ENCODE measurements around the gene MIER3.

DNA sequence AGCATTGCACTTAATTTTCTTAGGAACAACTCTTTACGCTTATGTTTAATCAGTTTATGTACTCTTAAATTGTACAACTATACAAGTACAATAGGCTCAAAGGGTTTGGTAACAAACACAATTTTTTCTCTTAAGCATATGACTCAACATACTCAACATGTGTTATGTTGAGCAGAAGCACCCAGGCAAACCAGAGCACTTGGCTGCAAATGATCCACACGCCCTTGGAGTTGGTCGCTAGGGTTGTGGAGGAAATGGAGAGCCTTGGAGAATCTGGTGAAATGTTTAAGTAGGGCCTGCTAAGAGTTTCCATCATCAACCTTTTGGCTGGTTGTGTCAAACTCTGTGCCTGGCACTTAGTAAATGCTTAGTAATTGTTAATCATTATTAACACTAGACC lies 25.1 kb upstream of the MIER3 start:
- TF ChIP-seq POLR2AphosphoS5 (IDR thresholded peaks at IDR 0.05) (no peak), POLR2A (IDR thresholded peaks at IDR 0.05) (no peak)
- TF ChIP-seq, protein P1, sequence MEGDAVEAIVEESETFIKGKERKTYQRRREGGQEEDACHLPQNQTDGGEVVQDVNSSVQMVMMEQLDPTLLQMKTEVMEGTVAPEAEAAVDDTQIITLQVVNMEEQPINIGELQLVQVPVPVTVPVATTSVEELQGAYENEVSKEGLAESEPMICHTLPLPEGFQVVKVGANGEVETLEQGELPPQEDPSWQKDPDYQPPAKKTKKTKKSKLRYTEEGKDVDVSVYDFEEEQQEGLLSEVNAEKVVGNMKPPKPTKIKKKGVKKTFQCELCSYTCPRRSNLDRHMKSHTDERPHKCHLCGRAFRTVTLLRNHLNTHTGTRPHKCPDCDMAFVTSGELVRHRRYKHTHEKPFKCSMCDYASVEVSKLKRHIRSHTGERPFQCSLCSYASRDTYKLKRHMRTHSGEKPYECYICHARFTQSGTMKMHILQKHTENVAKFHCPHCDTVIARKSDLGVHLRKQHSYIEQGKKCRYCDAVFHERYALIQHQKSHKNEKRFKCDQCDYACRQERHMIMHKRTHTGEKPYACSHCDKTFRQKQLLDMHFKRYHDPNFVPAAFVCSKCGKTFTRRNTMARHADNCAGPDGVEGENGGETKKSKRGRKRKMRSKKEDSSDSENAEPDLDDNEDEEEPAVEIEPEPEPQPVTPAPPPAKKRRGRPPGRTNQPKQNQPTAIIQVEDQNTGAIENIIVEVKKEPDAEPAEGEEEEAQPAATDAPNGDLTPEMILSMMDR (IDR thresholded peaks at IDR 0.05) = no peak

Data from transverse colon (tissue), 4 donors.